GM12878 (cell line): ENCODE results near the gene CDC20B. TPM values are rescaled to one million over a fixed set of nuclear protein-coding genes. Genes with fewer than 3 reads are reported as not detected.

Source experiments
- ATAC-seq: fragments of 200-7000 bp; cut with Tn5 transposase; 3 replicates; pipeline ENCODE4 v1.9.1; 2020; ENCODE audit warnings: mild to moderate bottlenecking, moderate library complexity
- BruUV-seq: library from RNA; stranded (reverse); fragments of 400-500 nt; replicated peaks from 2 replicates; lab custom pipeline; 2021; lab: Mats Ljungman, UMichigan
- CTCF ChIA-PET: fragments of 300-600 bp; sonication (Branson Sonifier 250); formaldehyde crosslinking; extraction: SDS; loops from one replicate; lab custom pipeline; 2021; ENCODE audit warnings: inconsistent platforms; lab: Yijun Ruan, JAX
- POLR2A ChIA-PET: fragments of 350-600 bp; formaldehyde crosslinking; extraction: SDS; loops from one replicate; lab custom pipeline; 2021; ENCODE audit warnings: inconsistent platforms; lab: Charles Lee
- RAD21 ChIA-PET: fragments of 300-600 bp; sonication (Branson Sonifier 250); formaldehyde crosslinking; loops from one replicate; lab custom pipeline; 2023; ENCODE audit warnings: antibody characterized with exemption; ENCODE audit not compliant: unreplicated experiment; lab: Charles Lee
- SMC1A ChIA-PET: fragments of 300-600 bp; sonication (Branson Sonifier 250); formaldehyde crosslinking; loops from one replicate; lab custom pipeline; 2023; ENCODE audit not compliant: unreplicated experiment, uncharacterized antibody; lab: Charles Lee
- DNase-seq: peaks from one replicate; pipeline ENCODE4 v3.0.0-alpha.2; 2011; ENCODE audit warnings: low read depth, low spot score
- FAIRE-seq: peaks from 3 replicates; lab custom pipeline; 2011; peaks lifted over from hg19 to GRCh38; lab: Jason Lieb, UNC
- H2AFZ ChIP-seq: 2 replicates; pipeline ENCODE4 v1.6.0; 2011; ENCODE audit warnings: low read depth, low read length, control low read depth; ENCODE audit not compliant: control insufficient read depth
- H3K27ac ChIP-seq: 2 replicates; pipeline ENCODE4 v1.5.1; 2011; ENCODE audit warnings: control low read depth; ENCODE audit not compliant: control insufficient read depth, insufficient read depth
- H3K27me3 ChIP-seq, 2 experiments: replicated peaks in 1 of 2; 2 replicates each; pipeline versions ENCODE4 v1.6.0 to v1.6.1; 2011; ENCODE audit warnings: low read length in 1 of 2; ENCODE audit not compliant: control insufficient read depth in 2 of 2, insufficient read depth in 2 of 2
- H3K36me3 ChIP-seq, 2 experiments: 2 replicates each; pipeline ENCODE4 v1.5.1; 2011; ENCODE audit warnings: low read length in 1 of 2; ENCODE audit not compliant: control insufficient read depth in 2 of 2, insufficient read depth in 2 of 2
- H3K4me1 ChIP-seq: 2 replicates; pipeline ENCODE4 v1.6.1; 2011; ENCODE audit warnings: mild to moderate bottlenecking, low read length, moderate library complexity, mixed read lengths; ENCODE audit not compliant: control insufficient read depth, insufficient read depth
- H3K4me2 ChIP-seq: 2 replicates; pipeline ENCODE4 v1.6.0; 2011; ENCODE audit warnings: control low read depth; ENCODE audit not compliant: control insufficient read depth, insufficient read depth
- H3K4me3 ChIP-seq: fragments of 200-600 bp; sonication (generic); 2 replicates; pipeline ENCODE4 v1.5.1; 2016
- H3K79me2 ChIP-seq: 2 replicates; pipeline ENCODE4 v1.6.0; 2011; ENCODE audit warnings: low read length; ENCODE audit not compliant: control insufficient read depth, insufficient read depth
- H3K9ac ChIP-seq: 2 replicates; pipeline ENCODE4 v1.8.0; 2011; ENCODE audit warnings: low read length, control low read depth, mixed read lengths; ENCODE audit not compliant: control insufficient read depth, insufficient read depth
- H3K9me3 ChIP-seq: replicated peaks from 3 replicates; pipeline ENCODE4 v1.5.1; 2011; ENCODE audit warnings: mild to moderate bottlenecking, low read length; ENCODE audit not compliant: control insufficient read depth, insufficient read depth
- H4K20me1 ChIP-seq: 2 replicates; pipeline ENCODE4 v1.6.0; 2011; ENCODE audit not compliant: control insufficient read depth, insufficient read depth
- ATF7 ChIP-seq: fragments of 450-650 bp; IDR thresholded peaks from 2 replicates; pipeline ENCODE4 v1.6.1; 2016; ENCODE audit warnings: low read depth, mild to moderate bottlenecking
- CBX5 ChIP-seq: sonication (generic); IDR thresholded peaks from 2 replicates; pipeline ENCODE4 v1.6.1; 2016; ENCODE audit warnings: low read depth, moderate library complexity, mild to moderate bottlenecking, inconsistent platforms
- FOXM1 ChIP-seq: IDR thresholded peaks from 2 replicates; pipeline ENCODE4 v1.6.1; 2012; ENCODE audit warnings: low read depth, mild to moderate bottlenecking, inconsistent platforms, low read length, moderate library complexity
- GATAD2B ChIP-seq: fragments of 450-650 bp; conservative IDR thresholded peaks from 2 replicates; pipeline ENCODE4 v1.6.1; 2017; ENCODE audit warnings: low read depth, mild to moderate bottlenecking, moderate library complexity
- IRF4 ChIP-seq: IDR thresholded peaks from 2 replicates; pipeline ENCODE4 v1.6.1; 2011; ENCODE audit warnings: low read depth, low read length
- NRF1 ChIP-seq: conservative IDR thresholded peaks from 2 replicates; pipeline ENCODE4 v1.6.1; 2011; ENCODE audit warnings: mild to moderate bottlenecking, low read depth, low read length, improper control_type of control experiment
- SKIL ChIP-seq: fragments of 450-650 bp; IDR thresholded peaks from 2 replicates; pipeline ENCODE4 v1.6.1; 2017; ENCODE audit warnings: mild to moderate bottlenecking, low read depth, inconsistent platforms; ENCODE audit not compliant: poor library complexity, severe bottlenecking
- SUPT20H ChIP-seq: IDR thresholded peaks from 2 replicates; pipeline ENCODE4 v1.6.1; 2011; ENCODE audit warnings: low read depth, mild to moderate bottlenecking, low read length, moderate library complexity, borderline replicate concordance; ENCODE audit not compliant: control insufficient read depth
- TCF7 ChIP-seq: IDR thresholded peaks from 2 replicates; pipeline ENCODE4 v1.6.1; 2014; ENCODE audit warnings: antibody characterized with exemption, borderline replicate concordance
- WGBS: methylation state at CpG from one replicate; pipeline ENCODE4 v1.1.6; 2016; ENCODE audit warnings: low lambda C conversion rate; ENCODE audit not compliant: insufficient replicate concordance, insufficient coverage; ENCODE audit errors: missing lambda C conversion rate; 5-methylcytosine and 5-hydroxymethylcytosine counted together
- in situ Hi-C: fragments of 300-500 bp; cut with MboI; formaldehyde crosslinking; loops from 9 replicates; pipeline ENCODE4 v1.14.3; 2018; ENCODE audit warnings: mixed read lengths
- intact Hi-C: fragments of 100-400 bp; cut with micrococcal nuclease; formaldehyde crosslinking; loops from one replicate; pipeline ENCODE4 v1.14.2; 2022; ENCODE audit not compliant: unreplicated experiment
- polyA plus RNA-seq, 11 experiments: library from polyadenylated mRNA; depleted of rRNA in 4 of 11; unstranded in 6 of 11; stranded (reverse) in 5 of 11; fragments of >200 nt; fragmentation: Nextera tagmentation in 4 of 11; fragmentation: Illumina TruSeq in 1 of 11; extraction: Ambion mirVana in 4 of 11; extraction: Trizol in 1 of 11; gene quantifications; 1 replicate in 1 of 11; 2 replicates in 10 of 11; pipeline versions ENCODE4 v1.2.1 to v1.2.3, GENCODE V29; 2011 to 2016; ENCODE audit warnings: inconsistent platforms in 2 of 11, missing spikeins in 2 of 11, low read depth in 1 of 11
- total RNA-seq, 4 experiments: library from RNA; depleted of rRNA in 3 of 4; stranded (reverse); fragments of >200 nt in 3 of 4; fragmentation: Illumina TruSeq in 1 of 4; extraction: Trizol in 1 of 4; gene quantifications; 2 replicates each; pipeline versions ENCODE4 v1.2.1 to v1.2.3, GENCODE V29; 2013 to 2021

Gene CDC20B
- total and polyA plus RNA-seq, 10 of the 15 experiments (the other 5 are each of a cell fraction or from before 2014, with no cell fraction given): 0.05 to 0.11 TPM; not detected in 8

GRCh38 chr5:55071413-55071812 is 101.6 kb downstream of the CDC20B start:
- Histone ChIP-seq H3K36me3 (no peaks in the 10 kb centered on the region), H3K9ac (no peak overlapping the region), H3K27me3 (no peaks in the 10 kb centered on the region), H3K4me3 (no peak overlapping the region), H4K20me1 (no peaks in the 10 kb centered on the region), H3K4me2 (no peak overlapping the region), H3K4me1 (no peaks in the 10 kb centered on the region), H3K9me3 (no peaks in the 10 kb centered on the region), H3K79me2 (no peaks in the 10 kb centered on the region), H2AFZ (no peak overlapping the region), H3K27ac (no peak overlapping the region)
- ChIA-PET RAD21 (no interaction called here), SMC1A (no interaction called here), CTCF (interaction anchor here (0.5 kb wide), 1 partner anchor 127 kb away, joined by 3 read pairs; no protein-coding TSS in a partner anchor), POLR2A (no interaction called here)
- no TSS peak for BruUV-seq
- no peak for DNase-seq
- no peak for ATAC-seq
- WGBS: 0% methylated on average over 1 of the region's 1 CpG
- in situ Hi-C loops (no loop called here), intact Hi-C loops (no loop called here)
- FAIRE-seq: no peak
- TF ChIP-seq GATAD2B (no peak), SUPT20H (no peak), TCF7 (no peak), FOXM1 (no peak), NRF1 (no peak), SKIL (no peak), ATF7 (no peak), IRF4 (no peak), CBX5 (no peak)
